Body of pancreas (tissue), 4 donors: ENCODE results near the gene LRRC45.

Experiments used
- CTCF ChIP-seq, 7 experiments: fragments of 450-650 bp in 4 of 7; fragments of 200-600 bp in 3 of 7; sonication (generic) in 3 of 7; IDR thresholded peaks; one replicate each; pipeline ENCODE4 v1.5.1; 2016 to 2019; ENCODE audit warnings: antibody characterized with exemption in 7 of 7
- POLR2A ChIP-seq, 3 donors: fragments of 450-650 bp; IDR thresholded peaks; one replicate each; pipeline ENCODE4 v1.6.1; 2016; ENCODE audit warnings: antibody characterized with exemption in 3 of 3, mild to moderate bottlenecking in 2 of 3

GRCh38 chr17:81983011-81983638, 40.0 kb upstream of the LRRC45 start:
- TF ChIP-seq CTCF (IDR thresholded peaks at IDR 0.05) (no peak), POLR2A (IDR thresholded peaks at IDR 0.05) (no peak)
